Hepatic stellate cell (primary cell): ENCODE data around the gene RWDD1.

ENCODE experiments used
- DNase-seq: peaks from one replicate; pipeline ENCODE4 v3.0.0; 2011; ENCODE audit warnings: low spot score

The RWDD1 gene

GRCh38 chr6:116611056-116611455 lies 39.8 kb downstream of the RWDD1 start:
- DNase-seq, result no peak

GRCh38 chr6:116615937-116616736 lies 44.8 kb downstream of the RWDD1 start, which contains the start of gene RSPH4A:
Gene RSPH4A, plus strand, starts transcription at chr6:116616479. Its CDS starts 145 bp downstream, at chr6:116616624.
- peak; percentile 90 for DNase-seq

- DNase-seq, result peak; percentile 4
These were observed 45.4 kb downstream of the RWDD1 start for GRCh38 chr6:116616737-116617053.

- DNase-seq, result no peak
These were observed 52.9 kb downstream of the RWDD1 start for GRCh38 chr6:116624036-116624805.

- DNase-seq, result no peak
These were observed 54.6 kb downstream of the RWDD1 start for GRCh38 chr6:116625872-116626271.

GRCh38 chr6:116629563-116629981 lies 58.3 kb downstream of the RWDD1 start:
- DNase-seq, result no peak

- no peak for DNase-seq
These were observed 60.2 kb downstream of the RWDD1 start for GRCh38 chr6:116631379-116631990.

GRCh38 chr6:116633685-116634084 lies 62.4 kb downstream of the RWDD1 start:
- no peak for DNase-seq
